RCC 7860 (cell line): Measurements from ENCODE around the gene RERE.

Source experiments
- DNase-seq: peaks from one replicate; pipeline ENCODE4 v3.0.0-alpha.2; 2015; ENCODE audit warnings: low spot score
- FAIRE-seq: peaks from 2 replicates; lab custom pipeline; 2012; peaks lifted over from hg19 to GRCh38; lab: Jason Lieb, UNC

The RERE gene

DNA sequence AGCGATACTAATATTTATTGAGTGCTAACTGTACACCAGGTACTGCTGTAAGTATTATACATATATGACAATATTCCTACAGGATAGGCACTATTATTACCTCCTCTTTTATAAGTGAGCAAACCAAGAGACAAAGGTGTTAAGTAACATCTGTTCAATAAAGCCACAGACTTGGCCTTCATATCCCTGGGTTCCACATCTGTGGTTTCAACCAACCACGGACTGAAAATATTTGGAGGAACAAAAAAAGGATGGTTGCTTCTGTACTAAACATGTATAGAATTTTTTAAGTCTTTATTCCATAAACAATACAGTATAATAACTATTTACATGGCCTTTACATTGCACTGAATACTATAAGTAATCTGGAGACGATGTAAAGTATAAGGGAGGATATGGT is 95.1 kb downstream of the RERE start:
- FAIRE-seq (no peak), DNase-seq (no peak)

DNA sequence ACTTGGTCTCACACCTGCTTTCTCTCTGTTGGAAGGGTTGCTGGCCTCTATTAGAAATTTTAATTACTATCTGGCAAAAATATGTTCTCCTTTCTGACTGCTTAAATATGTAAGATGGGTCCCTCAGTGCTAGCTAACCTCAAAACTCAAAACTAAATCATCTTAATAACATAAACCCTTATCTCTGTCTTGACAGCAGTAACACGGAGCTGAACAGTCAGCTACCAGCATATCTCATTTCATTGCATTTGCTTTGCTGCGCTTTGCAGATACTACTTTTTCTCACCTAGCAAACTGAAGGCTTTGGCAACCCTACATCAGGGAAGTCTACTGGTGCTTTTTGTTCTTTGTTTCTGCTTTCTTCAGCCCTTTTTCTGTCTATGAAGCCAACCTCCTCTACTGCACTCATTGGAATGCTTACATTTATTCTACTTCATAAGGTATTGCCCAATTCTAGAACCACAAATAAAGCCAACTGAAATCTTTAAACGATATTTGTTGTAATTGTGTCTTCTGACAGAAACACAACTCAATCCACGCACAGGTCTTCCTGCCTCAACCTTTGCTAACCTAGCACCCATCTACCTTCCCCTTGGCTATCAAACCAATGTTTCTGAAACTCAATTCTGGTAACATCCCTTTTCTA is 95.6 kb downstream of the RERE start:
- DNase-seq = no peak
- FAIRE-seq = no peak

DNA sequence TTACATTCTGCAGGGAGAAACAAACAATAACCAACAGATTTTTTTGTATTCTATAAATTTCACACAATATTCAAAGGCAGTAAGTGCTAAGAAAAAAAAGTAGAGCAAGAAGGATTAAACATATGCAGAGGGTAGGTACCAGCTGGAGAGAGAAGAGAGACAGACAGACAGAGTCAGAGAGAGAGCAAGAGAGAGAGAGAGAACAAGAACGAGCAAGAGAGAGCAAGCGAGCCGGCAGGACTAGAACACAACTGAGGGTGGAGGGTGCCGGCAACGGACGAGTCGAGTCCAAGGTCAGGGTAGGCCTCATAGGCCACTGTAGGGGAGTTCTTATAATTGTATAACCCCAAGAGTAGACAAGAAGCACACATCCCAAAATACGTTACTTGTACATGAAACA is 97.1 kb downstream of the RERE start:
- DNase-seq = no peak
- FAIRE-seq = no peak

DNA sequence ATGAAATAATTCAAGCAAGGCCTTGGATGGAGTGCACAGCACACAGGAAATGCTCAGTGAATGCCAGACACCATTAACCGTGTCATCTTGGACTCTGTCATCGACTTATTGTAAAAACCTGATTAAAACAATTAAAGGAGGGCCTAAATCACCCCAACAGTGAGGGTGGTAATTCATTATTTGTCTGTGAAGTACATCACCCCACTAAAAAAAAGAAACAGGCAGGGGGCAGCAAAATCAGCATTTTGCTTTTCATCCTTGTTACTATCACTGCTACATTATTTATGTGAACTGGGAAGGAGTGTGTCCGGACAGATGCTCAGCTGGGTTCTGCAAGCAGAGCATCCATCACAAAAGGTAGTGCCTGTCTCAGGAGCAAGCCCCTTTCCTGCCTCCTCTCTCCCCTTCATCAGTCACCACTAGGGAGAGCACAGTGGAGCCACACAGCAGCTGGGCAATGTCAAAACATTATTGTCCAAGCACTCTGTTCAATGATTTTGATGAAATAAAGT is 98.5 kb downstream of the RERE start:
- no peak for FAIRE-seq
- DNase-seq = no peak

DNA sequence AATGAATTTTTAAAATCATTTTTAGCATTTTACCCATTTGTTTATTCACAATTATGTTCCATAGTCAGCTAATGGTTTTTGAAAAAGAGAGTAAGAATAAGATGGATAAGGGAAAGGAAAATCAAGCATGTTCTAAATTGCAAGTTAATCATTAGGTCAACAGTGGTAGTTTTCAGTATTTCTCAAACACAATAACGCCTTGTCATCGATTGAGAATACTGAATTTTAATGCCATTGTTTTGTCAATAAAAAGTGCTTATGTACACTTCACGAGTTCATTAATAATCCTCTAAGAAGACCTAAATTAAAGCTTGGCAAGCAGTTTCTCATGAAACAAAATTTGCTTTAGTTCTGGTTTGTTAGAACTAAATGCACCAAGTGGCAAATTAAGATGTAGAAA is 100.3 kb downstream of the RERE start:
- no peak for DNase-seq
- FAIRE-seq = no peak

DNA sequence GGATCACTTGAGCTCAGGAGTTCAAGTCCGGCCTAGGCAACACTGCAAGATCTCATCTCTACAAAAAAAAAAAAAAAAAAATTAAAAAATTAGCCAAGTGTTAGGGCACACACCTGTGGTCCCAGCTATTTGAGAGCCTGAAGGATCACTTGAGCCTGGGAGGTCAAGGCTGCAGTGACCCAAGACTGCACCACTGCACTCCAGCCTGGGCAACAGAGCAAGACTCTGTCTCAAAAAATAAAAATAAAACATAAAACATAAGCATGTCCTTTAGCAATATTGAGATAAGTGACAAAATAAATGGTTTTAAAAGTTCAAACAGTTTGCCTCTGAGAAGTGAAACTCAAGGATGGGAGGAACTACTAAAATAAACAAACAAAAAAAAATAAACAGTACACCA is 101.2 kb downstream of the RERE start:
- FAIRE-seq (no peak), DNase-seq (no peak)

DNA sequence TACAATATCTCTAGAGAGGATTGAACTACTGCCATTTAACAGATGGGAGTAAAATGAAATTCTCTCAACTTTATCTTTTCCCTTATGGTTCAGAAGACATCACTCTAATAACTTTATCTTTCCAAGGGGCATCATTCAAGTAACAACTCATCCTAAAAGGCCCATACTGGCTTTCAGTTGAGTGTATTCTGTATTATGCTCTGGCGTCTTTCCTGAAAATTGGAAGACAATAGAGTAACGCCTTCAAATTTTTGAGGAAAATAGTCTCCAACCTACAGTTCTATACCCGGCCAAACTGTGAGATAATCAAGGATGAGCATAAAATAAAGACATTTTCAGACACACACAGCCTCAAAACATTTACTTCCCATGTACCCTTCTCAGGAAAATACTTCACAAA is 103.3 kb downstream of the RERE start:
- FAIRE-seq = no peak
- no peak for DNase-seq

DNA sequence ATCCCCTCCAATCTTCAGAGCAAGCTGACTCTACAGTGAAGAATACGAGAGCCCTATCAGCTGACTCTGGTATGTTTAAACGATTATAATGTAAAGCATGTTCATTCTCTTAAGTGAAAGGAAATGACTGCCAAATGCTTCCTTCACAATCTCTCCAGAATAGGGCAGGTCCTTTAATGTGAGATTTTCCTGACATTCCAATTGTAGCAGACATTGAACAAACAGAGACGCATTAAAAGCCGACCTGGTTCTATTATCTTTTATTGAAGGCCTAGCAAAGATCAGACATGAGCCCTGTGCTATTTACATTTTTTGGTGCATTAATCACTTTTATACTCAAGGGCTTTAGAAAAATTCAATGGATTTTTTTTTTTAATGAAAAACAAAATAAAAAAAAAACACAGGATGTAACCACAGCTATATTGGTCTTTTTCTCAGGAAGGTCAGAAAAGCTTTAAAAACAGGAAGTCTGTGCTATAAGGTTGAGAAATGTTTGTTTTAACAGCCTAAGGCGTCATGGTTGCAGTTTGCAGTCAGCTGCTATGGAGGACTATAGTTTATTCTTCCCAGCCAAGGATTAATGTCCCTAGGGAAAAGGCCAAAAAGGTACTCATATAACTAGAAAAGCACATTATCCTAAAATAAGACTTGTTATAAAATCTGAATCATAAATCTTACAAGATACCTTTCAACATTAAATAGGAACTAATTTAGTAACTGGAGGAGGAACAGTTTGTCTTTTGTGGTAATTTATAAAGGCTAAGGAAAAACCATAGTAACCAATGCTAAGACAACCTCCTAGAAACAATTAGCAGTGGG is 104.8 kb downstream of the RERE start:
- DNase-seq (peak; percentile 53), FAIRE-seq (no peak)

DNA sequence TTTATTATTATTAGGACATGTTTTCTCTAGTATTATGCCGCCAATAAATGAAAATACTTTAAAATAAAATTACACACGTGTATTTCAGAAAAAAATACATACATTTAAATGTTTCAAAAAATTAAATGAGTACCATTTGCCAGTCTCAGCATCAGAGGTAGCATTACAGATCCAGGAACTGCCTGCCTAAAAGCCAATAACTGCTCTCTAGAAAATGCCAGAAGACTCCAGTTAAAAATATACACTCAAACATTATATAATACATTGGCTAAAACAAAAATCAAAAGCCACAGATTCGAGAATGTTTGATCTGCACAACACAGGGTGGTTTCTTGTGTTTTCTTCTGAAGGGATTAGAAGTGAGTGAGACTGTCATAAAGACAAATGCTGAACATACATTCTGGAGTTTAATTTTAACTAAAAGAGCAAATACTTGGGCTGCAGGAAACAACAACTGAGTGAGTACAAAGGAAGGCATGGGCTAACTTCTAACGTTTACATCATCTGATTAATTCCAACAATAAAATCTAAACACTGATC is 105.5 kb downstream of the RERE start:
- DNase-seq = no peak
- FAIRE-seq = peak; percentile 80

DNA sequence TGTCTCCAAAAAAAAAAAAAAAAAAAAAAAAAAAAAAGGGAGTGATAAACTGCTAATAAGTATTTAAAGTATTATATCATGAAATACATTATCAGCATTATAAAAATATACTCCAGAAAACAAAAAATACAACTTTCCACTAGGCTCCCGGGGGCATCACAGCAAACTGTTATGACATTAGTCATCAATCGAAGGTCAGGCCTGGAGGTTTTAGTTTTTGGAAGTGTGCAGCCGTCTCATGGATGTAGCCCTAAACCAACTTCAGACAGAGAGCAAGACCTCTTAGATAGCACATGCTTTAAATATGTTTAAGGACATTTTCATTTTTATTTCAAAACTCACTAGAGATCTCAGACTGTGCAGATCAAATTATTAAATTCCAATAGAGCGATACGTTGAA is 106.3 kb downstream of the RERE start:
- DNase-seq (no peak), FAIRE-seq (no peak)

DNA sequence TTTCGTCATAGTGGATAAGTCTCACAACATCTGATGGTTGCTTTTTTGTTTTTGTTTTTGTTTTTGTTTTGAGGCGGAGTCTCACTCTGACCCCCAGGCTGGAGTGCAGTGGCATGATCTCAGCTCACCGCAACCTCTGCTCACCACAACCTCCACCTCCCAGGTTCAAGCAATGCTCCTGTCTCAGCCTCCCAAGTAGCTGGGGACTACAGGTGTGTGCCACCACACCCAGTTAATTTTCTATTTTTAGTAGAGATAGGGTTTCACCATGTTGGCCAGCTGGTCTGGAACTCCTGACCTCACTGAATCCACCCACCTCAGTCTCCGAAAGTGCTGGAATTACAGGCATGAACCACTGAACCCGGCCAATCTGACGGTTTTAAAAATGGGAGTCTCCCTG is 109.2 kb downstream of the RERE start:
- FAIRE-seq (no peak), DNase-seq (no peak)

DNA sequence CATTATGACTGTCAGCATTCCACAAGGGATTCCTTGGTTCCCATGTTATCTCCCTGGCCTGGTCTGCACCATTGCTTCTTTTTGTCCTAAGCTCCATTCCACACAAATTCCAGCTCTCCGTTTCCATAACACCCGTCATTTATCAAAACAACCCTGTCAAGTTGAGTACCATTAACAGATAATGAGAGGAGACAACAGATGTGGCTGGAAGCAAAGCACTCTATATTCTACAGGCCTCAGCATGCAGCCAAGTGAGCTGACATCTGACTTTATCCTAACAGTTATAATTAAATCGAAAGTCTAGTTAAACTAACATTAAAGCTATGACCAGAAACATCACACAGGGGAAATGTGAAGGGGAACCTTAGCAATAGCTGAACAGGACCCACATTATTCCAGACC is 110.4 kb downstream of the RERE start:
- no peak for FAIRE-seq

DNA sequence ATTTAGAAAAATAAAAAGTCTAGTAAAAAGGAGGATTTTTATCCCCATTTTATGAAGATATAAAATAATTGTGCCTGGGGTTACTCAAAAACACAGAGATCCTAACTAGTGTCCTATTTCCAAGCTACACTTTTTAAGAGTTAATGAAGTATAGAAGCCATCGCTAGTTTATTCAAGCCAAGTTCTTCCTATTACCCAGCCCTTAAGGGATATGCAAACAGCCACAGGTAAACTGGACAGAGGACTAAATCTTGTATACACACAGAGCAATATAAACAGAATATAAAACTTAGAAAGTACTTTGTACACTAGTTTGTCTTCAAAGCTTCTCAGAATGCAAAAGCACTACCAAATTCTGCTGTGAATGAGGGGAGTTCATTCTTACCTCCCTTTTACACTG is 111.1 kb downstream of the RERE start:
- FAIRE-seq (no peak), DNase-seq (no peak)

More for the DNA sequence above, 110.4 kb downstream of the RERE start:
- no peak for DNase-seq

DNA sequence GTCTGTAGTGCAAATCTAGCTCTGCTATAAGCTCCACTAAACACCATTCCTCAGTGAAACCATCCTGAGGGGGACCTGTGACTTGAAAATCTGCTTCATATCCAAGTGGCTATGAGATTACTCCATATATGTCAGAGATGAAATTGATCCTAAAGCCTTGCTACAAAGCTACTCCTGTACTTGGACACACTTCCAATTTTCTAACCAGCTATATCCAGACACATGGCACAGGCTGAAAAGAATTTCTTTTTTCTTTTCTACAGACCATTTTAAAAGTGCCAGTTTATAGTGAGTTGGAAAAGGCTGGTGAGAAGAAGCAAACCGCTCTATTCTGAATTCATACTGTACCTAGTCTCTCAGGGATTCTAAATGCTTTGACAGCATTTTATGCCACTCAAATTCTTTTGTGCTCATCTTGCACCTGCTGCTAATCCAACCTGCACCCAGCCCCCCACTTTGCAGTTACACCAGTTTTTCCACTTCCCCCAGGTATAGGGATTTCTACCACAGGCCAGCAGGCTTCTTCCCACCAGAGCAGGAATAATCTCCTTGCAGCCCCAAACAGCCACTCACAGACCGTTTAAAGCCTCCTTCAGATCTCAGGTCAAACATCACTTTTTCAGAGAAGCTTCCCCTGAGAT is 112.5 kb downstream of the RERE start:
- FAIRE-seq (no peak), DNase-seq (no peak)

DNA sequence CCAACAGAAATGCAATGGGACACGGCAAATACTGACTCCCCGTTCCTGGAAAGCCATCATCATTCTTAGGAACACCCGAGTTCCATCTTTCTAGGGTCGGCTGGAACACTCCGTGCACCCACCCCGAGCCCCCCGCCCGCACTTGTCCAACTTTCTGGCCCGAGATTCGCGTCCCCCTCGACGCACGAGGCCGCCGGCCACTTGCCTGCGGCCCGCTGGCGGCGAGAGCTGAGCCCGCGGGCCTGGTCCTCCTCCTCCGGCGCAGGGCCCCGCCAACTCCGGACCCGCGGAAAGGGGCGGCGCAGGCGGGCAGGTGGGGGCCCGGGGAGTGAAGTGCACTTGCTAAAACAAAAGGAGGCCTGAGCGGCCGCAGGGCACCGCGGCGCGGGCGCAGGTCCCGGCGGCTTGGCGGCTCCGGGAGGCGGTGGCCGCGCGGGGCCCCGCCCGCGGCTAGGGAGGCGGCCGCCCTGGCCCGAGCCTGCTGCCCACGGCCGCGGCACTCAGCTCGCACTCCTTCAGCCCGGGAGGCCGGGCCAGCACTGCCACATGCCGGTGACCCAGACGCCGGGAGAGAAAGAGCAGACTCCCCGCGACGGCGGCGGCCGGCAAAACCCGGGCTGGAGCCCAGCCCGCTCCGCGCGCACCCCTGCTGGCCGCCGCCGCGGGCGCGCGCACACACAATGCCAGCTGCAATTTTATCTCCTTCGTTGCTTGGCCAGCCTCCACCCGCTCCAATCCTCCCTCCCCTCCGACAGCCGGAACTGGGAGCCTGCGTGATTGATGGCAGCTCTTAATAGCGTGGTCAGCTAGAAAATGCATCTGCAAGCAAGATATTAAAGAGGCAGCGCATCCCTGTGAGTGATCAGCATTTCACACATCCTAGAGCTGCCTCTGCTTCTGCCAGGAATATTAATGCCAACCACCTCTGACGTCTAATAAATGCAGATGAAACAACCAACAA is 114.3 kb downstream of the RERE start:
- FAIRE-seq (peak; percentile 61), DNase-seq (peak; percentile 91)

DNA sequence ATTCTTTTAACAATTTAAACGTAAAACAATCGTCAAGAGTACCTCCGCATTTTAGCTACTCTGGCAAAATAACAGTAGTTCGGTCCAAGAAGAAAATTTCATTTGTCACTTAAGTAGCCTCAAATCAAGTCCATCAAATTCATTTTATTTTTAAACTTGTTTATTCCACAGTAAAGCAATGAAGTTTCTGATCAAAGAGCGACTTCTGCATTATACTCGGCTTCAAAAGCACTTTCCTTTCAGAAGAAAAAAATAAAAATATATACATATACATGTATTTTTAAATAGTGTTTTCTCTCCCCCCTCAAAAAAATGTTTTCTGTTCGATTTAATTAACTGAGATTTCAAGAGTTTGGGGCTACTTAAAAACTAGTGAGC is 115.0 kb downstream of the RERE start:
- DNase-seq (no peak), FAIRE-seq (no peak)

DNA sequence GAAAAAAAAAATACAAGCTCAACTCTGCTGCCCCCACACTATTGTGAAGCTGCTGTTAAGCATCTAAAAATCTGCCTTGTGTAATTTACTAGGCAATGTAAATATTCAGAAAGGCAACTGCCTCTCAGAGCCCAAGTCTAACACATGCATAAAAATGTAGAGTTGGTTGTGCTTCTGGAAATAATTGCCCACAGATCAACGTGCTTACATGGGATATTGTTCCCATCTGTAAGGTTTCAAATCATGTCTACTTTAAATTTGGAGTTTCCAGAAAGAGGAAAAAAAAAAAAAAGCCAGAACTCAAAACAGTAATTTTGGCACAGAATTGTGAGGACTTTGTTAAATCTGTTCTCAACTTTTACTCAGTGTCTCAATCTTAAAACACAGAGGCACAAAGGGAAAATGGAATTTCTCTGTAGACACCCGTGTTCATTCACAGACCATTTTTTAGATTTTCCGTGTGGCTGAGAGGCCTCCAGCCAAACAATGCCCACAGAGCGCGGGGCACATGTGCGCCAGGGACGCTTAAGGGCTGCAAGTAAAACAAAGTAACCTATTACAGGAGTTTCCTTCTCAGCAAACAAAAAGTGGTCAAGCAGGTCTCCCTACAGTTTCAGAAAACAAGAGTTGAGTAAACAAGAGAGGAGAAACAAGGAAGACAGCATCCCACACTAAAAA is 115.5 kb downstream of the RERE start:
- FAIRE-seq (no peak), DNase-seq (peak; percentile 31)

DNA sequence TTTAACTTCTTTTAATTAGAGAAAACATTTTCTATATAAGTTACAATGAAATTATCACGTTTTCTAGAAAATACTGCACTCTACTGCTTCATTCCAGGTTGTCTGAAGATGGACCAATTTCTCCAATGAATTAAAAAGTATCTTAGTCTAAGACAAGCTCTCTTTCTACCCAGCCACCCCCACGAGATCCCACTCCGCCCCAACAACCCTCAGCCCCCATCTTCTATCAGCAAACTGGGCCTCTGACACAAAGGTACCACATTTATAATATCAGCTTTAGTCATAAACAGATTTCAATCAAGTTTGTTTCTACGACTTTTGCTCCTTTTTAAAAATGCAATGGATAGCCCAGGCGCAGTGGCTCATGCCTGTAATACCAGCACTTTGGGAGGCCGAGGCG is 117.8 kb downstream of the RERE start:
- FAIRE-seq (no peak), DNase-seq (no peak)

DNA sequence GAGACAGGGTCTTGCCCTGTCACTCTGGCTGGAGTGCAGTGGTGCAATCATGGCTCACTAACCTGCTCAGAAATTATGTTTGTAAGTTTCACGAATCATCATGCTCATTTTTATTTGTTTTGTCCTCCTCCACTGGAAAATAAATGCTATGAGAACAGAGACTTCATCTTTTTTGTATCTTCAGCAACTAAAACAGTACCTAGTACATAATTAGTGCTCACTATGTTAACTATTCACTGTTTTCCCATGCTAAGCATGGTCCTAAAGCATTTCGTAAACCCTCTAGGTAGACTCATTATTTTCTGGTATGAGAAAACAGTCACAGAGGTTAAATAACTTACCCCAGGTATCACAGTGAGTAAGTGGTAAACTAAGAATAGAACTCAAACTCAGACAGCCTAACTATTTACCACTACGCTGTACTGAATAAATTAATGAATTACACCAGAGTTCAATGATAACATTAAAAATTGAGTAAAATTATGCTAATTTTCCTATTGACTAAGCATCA is 118.4 kb downstream of the RERE start:
- DNase-seq = no peak
- FAIRE-seq = no peak
